Mesendoderm (in vitro differentiated cells): ENCODE results near the gene ITGA1.

Experiments used
- DNase-seq: peaks from one replicate; pipeline ENCODE4 v3.0.0; 2013
- H2AK5ac ChIP-seq: 2 replicates; pipeline ENCODE4 v1.6.1; 2013; ENCODE audit warnings: low read length, inconsistent platforms
- H2BK120ac ChIP-seq: 2 replicates; pipeline ENCODE4 v1.6.1; 2013; ENCODE audit warnings: low read depth, mild to moderate bottlenecking, low read length, moderate library complexity, mixed read lengths
- H2BK15ac ChIP-seq: replicated peaks from 2 replicates; pipeline ENCODE4 v1.6.1; 2013; ENCODE audit warnings: low read depth, mild to moderate bottlenecking, moderate library complexity
- H2BK5ac ChIP-seq: 2 replicates; pipeline ENCODE4 v1.6.1; 2013; ENCODE audit warnings: low read length, inconsistent platforms
- H3K18ac ChIP-seq: 2 replicates; pipeline ENCODE4 v1.6.1; 2013; ENCODE audit warnings: mild to moderate bottlenecking, low read length, mixed read lengths
- H3K23ac ChIP-seq: one replicate; pipeline ENCODE4 v1.6.1; 2013; ENCODE audit warnings: low read length
- H3K27ac ChIP-seq: 2 replicates; pipeline ENCODE4 v1.5.1; 2013; ENCODE audit warnings: low read depth, mild to moderate bottlenecking, inconsistent platforms, low read length, moderate library complexity
- H3K27me3 ChIP-seq: 2 replicates; pipeline ENCODE4 v1.6.1; 2013; ENCODE audit warnings: low read length, control low read depth, mild to moderate bottlenecking, inconsistent platforms; ENCODE audit not compliant: insufficient read depth, poor library complexity
- H3K36me3 ChIP-seq: 2 replicates; pipeline ENCODE4 v1.6.1; 2013; ENCODE audit warnings: low read length, inconsistent platforms; ENCODE audit not compliant: control insufficient read depth, insufficient read depth
- H3K4ac ChIP-seq: one replicate; pipeline ENCODE4 v1.6.1; 2013; ENCODE audit warnings: low read depth, mild to moderate bottlenecking, low read length, moderate library complexity
- H3K4me1 ChIP-seq: 2 replicates; pipeline ENCODE4 v1.6.1; 2013; ENCODE audit warnings: low read depth, low read length, inconsistent platforms; ENCODE audit not compliant: control insufficient read depth
- H3K4me2 ChIP-seq: 2 replicates; pipeline ENCODE4 v1.6.1; 2013; ENCODE audit warnings: low read length
- H3K4me3 ChIP-seq: 2 replicates; pipeline ENCODE4 v1.5.1; 2013; ENCODE audit warnings: mild to moderate bottlenecking, low read length
- H3K56ac ChIP-seq: one replicate; pipeline ENCODE4 v1.6.1; 2013; ENCODE audit warnings: low read length
- H3K79me1 ChIP-seq: 2 replicates; pipeline ENCODE4 v1.6.1; 2013; ENCODE audit warnings: low read length, inconsistent platforms
- H3K79me2 ChIP-seq: 2 replicates; pipeline ENCODE4 v1.6.1; 2013; ENCODE audit warnings: mild to moderate bottlenecking, low read length; ENCODE audit not compliant: control insufficient read depth, insufficient read depth
- H3K9ac ChIP-seq: 2 replicates; pipeline ENCODE4 v1.6.1; 2013; ENCODE audit warnings: low read length, inconsistent platforms
- H4K5ac ChIP-seq: one replicate; pipeline ENCODE4 v1.6.1; 2013; ENCODE audit warnings: low read length
- H4K8ac ChIP-seq: one replicate; pipeline ENCODE4 v1.6.1; 2013; ENCODE audit warnings: low read depth, mild to moderate bottlenecking, control low read depth, low read length, moderate library complexity
- WGBS: extraction: QIAGEN DNeasy Blood & Tissue Kit; methylation state at CpG from one replicate; pipeline ENCODE4 v1.1.7; 2013; ENCODE audit warnings: low lambda C conversion rate, missing lambda C conversion rate; ENCODE audit not compliant: insufficient coverage; ENCODE audit errors: extremely low coverage; 5-methylcytosine and 5-hydroxymethylcytosine counted together

The ITGA1 gene

GRCh38 chr5:52789378-52789777, 1.7 kb downstream of the ITGA1 start:
- Histone ChIP-seq H2BK15ac (no peak overlapping the region), H2BK5ac (no peak overlapping the region), H3K27me3 (no peaks in the 10 kb centered on the region), H2AK5ac (no peak overlapping the region), H3K4me3 (no peak overlapping the region), H3K79me2 (no peaks in the 10 kb centered on the region), H3K56ac (no peak overlapping the region), H3K18ac (no peak overlapping the region), H2BK120ac (no peak overlapping the region), H3K79me1 (no peaks in the 10 kb centered on the region), H3K4me2 (no peak overlapping the region), H4K5ac (no peak overlapping the region), H3K36me3 (no peaks in the 10 kb centered on the region), H3K4ac (no peak overlapping the region), H3K27ac (no peak overlapping the region), H3K4me1 (peaks cover 1% of the 10 kb centered on the region), H4K8ac (no peak overlapping the region), H3K23ac (no peak overlapping the region), H3K9ac (no peak overlapping the region)
- DNase-seq, result no peak
- no CpG with 5 or more reads among the region's 1 CpG for WGBS

GRCh38 chr5:52789851-52790250, 2.1 kb downstream of the ITGA1 start:
- Histone ChIP-seq H3K4me1 (peaks cover 1% of the 10 kb centered on the region), H4K5ac (no peak overlapping the region), H3K56ac (no peak overlapping the region), H2BK5ac (no peak overlapping the region), H3K18ac (no peak overlapping the region), H4K8ac (no peak overlapping the region), H2BK120ac (no peak overlapping the region), H3K79me1 (no peaks in the 10 kb centered on the region), H3K4me2 (no peak overlapping the region), H2BK15ac (no peak overlapping the region), H3K27me3 (no peaks in the 10 kb centered on the region), H3K4me3 (no peak overlapping the region), H2AK5ac (no peak overlapping the region), H3K9ac (no peak overlapping the region), H3K4ac (no peak overlapping the region), H3K23ac (no peak overlapping the region), H3K36me3 (no peaks in the 10 kb centered on the region), H3K79me2 (no peaks in the 10 kb centered on the region), H3K27ac (no peak overlapping the region)
- DNase-seq, result no peak
- no CpG with 5 or more reads among the region's 2 CpGs for WGBS

GRCh38 chr5:52791366-52791765, 3.6 kb downstream of the ITGA1 start:
- no peak overlapping the region for H4K5ac ChIP-seq
- H3K4me3 ChIP-seq, result no peak overlapping the region
- WGBS, result no CpG with 5 or more reads among the region's 1 CpG
- no peak overlapping the region for H2AK5ac ChIP-seq
- H3K27me3 ChIP-seq, result no peaks in the 10 kb centered on the region
- no peaks in the 10 kb centered on the region for H3K79me2 ChIP-seq
- H3K36me3 ChIP-seq, result no peaks in the 10 kb centered on the region
- H3K23ac ChIP-seq, result no peak overlapping the region
- H3K79me1 ChIP-seq, result no peaks in the 10 kb centered on the region
- no peak overlapping the region for H2BK5ac ChIP-seq
- H3K27ac ChIP-seq, result no peak overlapping the region
- no peak overlapping the region for H4K8ac ChIP-seq
- H3K9ac ChIP-seq, result no peak overlapping the region
- no peak overlapping the region for H3K4me2 ChIP-seq
- no peak overlapping the region for H2BK120ac ChIP-seq
- H3K18ac ChIP-seq, result no peak overlapping the region
- no peak for DNase-seq
- H3K4ac ChIP-seq, result no peak overlapping the region
- H2BK15ac ChIP-seq, result no peak overlapping the region
- H3K4me1 ChIP-seq, result peaks cover 1% of the 10 kb centered on the region
- H3K56ac ChIP-seq, result no peak overlapping the region

GRCh38 chr5:52794519-52794918, 6.8 kb downstream of the ITGA1 start:
- Histone ChIP-seq H3K79me2 (no peaks in the 10 kb centered on the region), H3K27ac (no peak overlapping the region), H3K27me3 (no peaks in the 10 kb centered on the region), H4K5ac (no peak overlapping the region), H3K4me2 (no peak overlapping the region), H3K4me1 (peaks cover 3% of the 10 kb centered on the region), H3K36me3 (no peaks in the 10 kb centered on the region), H3K4ac (no peak overlapping the region), H3K9ac (no peak overlapping the region), H4K8ac (no peak overlapping the region), H2BK5ac (no peak overlapping the region), H3K4me3 (no peak overlapping the region), H3K79me1 (no peaks in the 10 kb centered on the region), H2AK5ac (no peak overlapping the region), H3K18ac (no peak overlapping the region), H3K23ac (no peak overlapping the region), H2BK15ac (no peak overlapping the region), H2BK120ac (no peak overlapping the region), H3K56ac (no peak overlapping the region)
- DNase-seq, result no peak
- no CpG with 5 or more reads among the region's 1 CpG for WGBS

- Histone ChIP-seq H3K27ac (no peak overlapping the region), H3K9ac (no peak overlapping the region), H2BK15ac (no peak overlapping the region), H2AK5ac (no peak overlapping the region), H2BK120ac (no peak overlapping the region), H3K27me3 (no peaks in the 10 kb centered on the region), H4K8ac (no peak overlapping the region), H3K4me3 (no peak overlapping the region), H2BK5ac (no peak overlapping the region), H3K4me2 (no peak overlapping the region), H3K4ac (no peak overlapping the region), H3K4me1 (peaks cover 3% of the 10 kb centered on the region), H3K23ac (no peak overlapping the region), H3K36me3 (no peaks in the 10 kb centered on the region), H3K79me1 (no peaks in the 10 kb centered on the region), H3K56ac (no peak overlapping the region), H4K5ac (no peak overlapping the region), H3K18ac (no peak overlapping the region), H3K79me2 (peaks cover 7% of the 10 kb centered on the region)
- no peak for DNase-seq
These were observed 8.3 kb downstream of the ITGA1 start for GRCh38 chr5:52796031-52796430.

GRCh38 chr5:52796516-52797103, 8.9 kb downstream of the ITGA1 start:
- Histone ChIP-seq H3K79me2 (peaks cover 13% of the 10 kb centered on the region), H3K56ac (peak overlapping the region; percentile 15), H2AK5ac (no peak overlapping the region), H3K4ac (no peak overlapping the region), H3K79me1 (peaks cover 2% of the 10 kb centered on the region), H3K27ac (no peak overlapping the region), H4K8ac (no peak overlapping the region), H3K9ac (no peak overlapping the region), H3K4me2 (no peak overlapping the region), H3K18ac (no peak overlapping the region), H2BK15ac (no peak overlapping the region), H3K36me3 (no peaks in the 10 kb centered on the region), H3K23ac (no peak overlapping the region), H3K4me1 (peaks cover 3% of the 10 kb centered on the region), H3K27me3 (no peaks in the 10 kb centered on the region), H2BK5ac (no peak overlapping the region), H4K5ac (no peak overlapping the region), H3K4me3 (no peak overlapping the region), H2BK120ac (no peak overlapping the region)
- WGBS, result no CpG with 5 or more reads among the region's 2 CpGs
- no peak for DNase-seq
